WTC11 (cell line): ENCODE data around the gene MECP2. TPM values are rescaled to one million over a fixed set of nuclear protein-coding genes. Genes with fewer than 3 reads are reported as not detected.

Experiments used
- ATAC-seq: fragments of 200-7000 bp; cut with Tn5 transposase; 2 replicates; pipeline ENCODE4 v1.10.0; 2021; ENCODE audit warnings: mild to moderate bottlenecking, moderate library complexity
- CTCF ChIA-PET: fragments of 300-600 bp; sonication (Branson Sonifier 250); formaldehyde crosslinking; loops from one replicate; lab custom pipeline; 2021; ENCODE audit warnings: antibody characterized with exemption; lab: Charles Lee
- POLR2A ChIA-PET: fragments of 350-600 bp; sonication (Branson Sonifier 250); formaldehyde crosslinking; loops from one replicate; lab custom pipeline; 2021; ENCODE audit warnings: antibody characterized with exemption; lab: Charles Lee
- DNase-seq: peaks from one replicate; pipeline ENCODE4 v3.0.0; 2021; ENCODE audit warnings: low spot score
- H3K27ac Mint-ChIP-seq: 2 replicates; pipeline ENCODE4 v1.8.0; 2021; ENCODE audit warnings: mixed read lengths
- H3K27me3 Mint-ChIP-seq: 2 replicates; pipeline ENCODE4 v1.8.0; 2021; ENCODE audit warnings: low read depth, mild to moderate bottlenecking, moderate library complexity, mixed read lengths
- H3K36me3 Mint-ChIP-seq: 2 replicates; pipeline ENCODE4 v1.8.0; 2021; ENCODE audit warnings: mixed read lengths
- H3K4me1 Mint-ChIP-seq: 2 replicates; pipeline ENCODE4 v1.8.0; 2022; ENCODE audit warnings: mixed read lengths
- H3K4me3 Mint-ChIP-seq: 2 replicates; pipeline ENCODE4 v1.8.0; 2021; ENCODE audit warnings: mild to moderate bottlenecking, moderate library complexity, mixed read lengths
- H3K9me3 Mint-ChIP-seq: 2 replicates; pipeline ENCODE4 v1.8.0; 2021; ENCODE audit warnings: mixed read lengths
- AFF4 ChIP-seq: sonication (generic); formaldehyde crosslinking; IDR thresholded peaks from 2 replicates; pipeline ENCODE4 v1.8.1; 2023; ENCODE audit warnings: mild to moderate bottlenecking, missing genetic modification reagents, borderline replicate concordance
- AR ChIP-seq: fragments of 250-450 bp; sonication (Bioruptor Pico); IDR thresholded peaks from 2 replicates; pipeline ENCODE4 v1.9.0; 2021; ENCODE audit warnings: mild to moderate bottlenecking
- CTCF ChIP-seq: fragments of 200-600 bp; IDR thresholded peaks from 2 replicates; pipeline ENCODE4 v1.8.0; 2022; ENCODE audit warnings: antibody characterized with exemption
- E2F1 ChIP-seq: sonication (generic); formaldehyde crosslinking; IDR thresholded peaks from 2 replicates; pipeline ENCODE4 v1.8.0; 2022; ENCODE audit warnings: mild to moderate bottlenecking, missing genetic modification reagents
- E2F5 ChIP-seq: sonication (generic); formaldehyde crosslinking; IDR thresholded peaks from 2 replicates; pipeline ENCODE4 v1.8.1; 2022; ENCODE audit warnings: mild to moderate bottlenecking, moderate library complexity, missing genetic modification reagents
- ERG ChIP-seq: fragments of 250-450 bp; sonication (Bioruptor Pico); IDR thresholded peaks from 2 replicates; pipeline ENCODE4 v1.8.0; 2021; ENCODE audit warnings: mild to moderate bottlenecking
- FOXJ3 ChIP-seq: sonication (generic); formaldehyde crosslinking; IDR thresholded peaks from 2 replicates; pipeline ENCODE4 v1.9.0; 2021; ENCODE audit warnings: missing genetic modification reagents, mild to moderate bottlenecking, borderline replicate concordance
- FOXP1 ChIP-seq: sonication (generic); formaldehyde crosslinking; IDR thresholded peaks from 2 replicates; pipeline ENCODE4 v1.8.0; 2022; ENCODE audit warnings: missing genetic modification reagents, mild to moderate bottlenecking, moderate library complexity, borderline replicate concordance
- GRHL2 ChIP-seq: fragments of 250-450 bp; sonication (Bioruptor Pico); IDR thresholded peaks from 2 replicates; pipeline ENCODE4 v1.8.0; 2022; ENCODE audit warnings: mild to moderate bottlenecking, moderate library complexity; ENCODE audit not compliant: insufficient replicate concordance, severe bottlenecking
- IRF1 ChIP-seq: sonication (generic); formaldehyde crosslinking; IDR thresholded peaks from 2 replicates; pipeline ENCODE4 v1.8.0; 2023; ENCODE audit warnings: missing genetic modification reagents
- IRF2 ChIP-seq: sonication (generic); formaldehyde crosslinking; IDR thresholded peaks from 2 replicates; pipeline ENCODE4 v1.8.0; 2022; ENCODE audit warnings: low read depth, missing genetic modification reagents, borderline replicate concordance
- NR2C2 ChIP-seq: sonication (generic); formaldehyde crosslinking; IDR thresholded peaks from 2 replicates; pipeline ENCODE4 v1.8.0; 2022; ENCODE audit warnings: mild to moderate bottlenecking, missing genetic modification reagents
- PREB ChIP-seq: sonication (generic); formaldehyde crosslinking; IDR thresholded peaks from 2 replicates; pipeline ENCODE4 v1.8.1; 2022; ENCODE audit warnings: mild to moderate bottlenecking, missing genetic modification reagents, moderate library complexity, borderline replicate concordance
- TEAD4 ChIP-seq: sonication (generic); formaldehyde crosslinking; IDR thresholded peaks from 2 replicates; pipeline ENCODE4 v1.8.0; 2022; ENCODE audit warnings: mild to moderate bottlenecking, missing genetic modification reagents
- ZBTB21 ChIP-seq: sonication (generic); formaldehyde crosslinking; IDR thresholded peaks from 2 replicates; pipeline ENCODE4 v1.8.1; 2023; ENCODE audit warnings: mild to moderate bottlenecking, missing genetic modification reagents, borderline replicate concordance
- ZMAT4 ChIP-seq: fragments of 250-450 bp; sonication (Bioruptor Pico); IDR thresholded peaks from 2 replicates; pipeline ENCODE4 v1.9.0; 2021; ENCODE audit warnings: mild to moderate bottlenecking
- ZNF138 ChIP-seq: sonication (generic); formaldehyde crosslinking; conservative IDR thresholded peaks from 2 replicates; pipeline ENCODE4 v1.8.1; 2022; ENCODE audit warnings: mild to moderate bottlenecking, moderate library complexity, missing genetic modification reagents
- ZNF416 ChIP-seq: fragments of 250-450 bp; sonication (Bioruptor Pico); IDR thresholded peaks from 2 replicates; pipeline ENCODE4 v1.9.0; 2021; ENCODE audit warnings: mild to moderate bottlenecking, inconsistent platforms
- total RNA-seq: library from RNA; stranded (reverse); gene quantifications from 3 replicates; pipeline ENCODE4 v1.2.3, GENCODE V29; 2021

Gene MECP2
- total RNA-seq, 1 experiment from 2014 or later: 28.7 TPM

GRCh38 chrX:154121961-154122360, 24.4 kb upstream of the MECP2 start:
- Mint-ChIP-seq H3K36me3 (no peaks in the 10 kb centered on the region), H3K9me3 (peaks cover 4% of the 10 kb centered on the region; the same call in 1 of the 2 replicates)

More at GRCh38 chrX:154121961-154122360, 24.4 kb upstream of the MECP2 start:
- ATAC-seq (no peak), DNase-seq (no peak)
- Mint-ChIP-seq H3K4me3 (no peak overlapping the region), H3K4me1 (no peaks in the 10 kb centered on the region), H3K27me3 (no peaks in the 10 kb centered on the region), H3K27ac (no peak overlapping the region)
- POLR2A ChIA-PET: no interaction called here
- CTCF ChIA-PET: no interaction called here
- no peak for TF ChIP-seq CTCF
- TF ChIP-seq FOXJ3 (CRISPR knock-in tag): no peak
- TF ChIP-seq AFF4 (CRISPR knock-in tag): no peak
- TF ChIP-seq ZNF138 (CRISPR knock-in tag): no peak
- TF ChIP-seq FOXP1 (CRISPR knock-in tag): no peak
- TF ChIP-seq E2F5 (CRISPR knock-in tag): no peak
- no peak for TF ChIP-seq AR (CRISPR knock-in tag)
- TF ChIP-seq IRF2 (CRISPR knock-in tag): no peak
- TF ChIP-seq IRF1: no peak
- no peak for TF ChIP-seq ZNF416
- no peak for TF ChIP-seq ERG
- TF ChIP-seq TEAD4 (CRISPR knock-in tag): no peak
- no peak for TF ChIP-seq NR2C2 (CRISPR knock-in tag)
- no peak for TF ChIP-seq ZMAT4 (CRISPR knock-in tag)
- no peak for TF ChIP-seq ZBTB21 (CRISPR knock-in tag)
- no peak for TF ChIP-seq E2F1
- TF ChIP-seq GRHL2: no peak
- TF ChIP-seq PREB (CRISPR knock-in tag): no peak
